Chondrocyte (in vitro differentiated cells): ENCODE data around the gene RXRG. TPM values are rescaled to one million over a fixed set of nuclear protein-coding genes. Genes with fewer than 3 reads are reported as not detected.

ENCODE experiments used
- DNase-seq: peaks from one replicate; pipeline ENCODE4 v3.0.0; 2021; ENCODE audit warnings: mixed read lengths, low spot score
- H3K27ac Mint-ChIP-seq: one replicate; pipeline ENCODE4 v1.8.0; 2021; ENCODE audit warnings: mild to moderate bottlenecking, moderate library complexity, mixed read lengths; ENCODE audit not compliant: unreplicated experiment
- H3K27me3 Mint-ChIP-seq: 2 replicates; pipeline ENCODE4 v1.8.0; 2021; ENCODE audit warnings: low read depth, mixed read lengths
- H3K36me3 Mint-ChIP-seq: 2 replicates; pipeline ENCODE4 v1.8.0; 2021; ENCODE audit warnings: low read depth, mixed read lengths
- H3K4me1 Mint-ChIP-seq: 2 replicates; pipeline ENCODE4 v1.8.0; 2021; ENCODE audit warnings: low read depth, mild to moderate bottlenecking, mixed read lengths
- H3K4me3 Mint-ChIP-seq: one replicate; pipeline ENCODE4 v1.8.0; 2021; ENCODE audit warnings: mild to moderate bottlenecking, moderate library complexity, mixed read lengths; ENCODE audit not compliant: unreplicated experiment
- H3K9me3 Mint-ChIP-seq: 2 replicates; pipeline ENCODE4 v1.8.0; 2021; ENCODE audit warnings: low read depth, mixed read lengths
- total RNA-seq: library from RNA; stranded (reverse); gene quantifications from 3 replicates; pipeline ENCODE4 v1.2.1, GENCODE V29; 2021
- TF ChIP-seq, protein P1 (sequence below): fragments of 200-600 bp; sonication (generic); IDR thresholded peaks from 2 replicates; pipeline ENCODE4 v1.5.0; 2021; ENCODE audit warnings: antibody characterized with exemption, mild to moderate bottlenecking, moderate library complexity

Gene RXRG
- total RNA-seq, 1 donor from 2014 or later: not detected

DNA sequence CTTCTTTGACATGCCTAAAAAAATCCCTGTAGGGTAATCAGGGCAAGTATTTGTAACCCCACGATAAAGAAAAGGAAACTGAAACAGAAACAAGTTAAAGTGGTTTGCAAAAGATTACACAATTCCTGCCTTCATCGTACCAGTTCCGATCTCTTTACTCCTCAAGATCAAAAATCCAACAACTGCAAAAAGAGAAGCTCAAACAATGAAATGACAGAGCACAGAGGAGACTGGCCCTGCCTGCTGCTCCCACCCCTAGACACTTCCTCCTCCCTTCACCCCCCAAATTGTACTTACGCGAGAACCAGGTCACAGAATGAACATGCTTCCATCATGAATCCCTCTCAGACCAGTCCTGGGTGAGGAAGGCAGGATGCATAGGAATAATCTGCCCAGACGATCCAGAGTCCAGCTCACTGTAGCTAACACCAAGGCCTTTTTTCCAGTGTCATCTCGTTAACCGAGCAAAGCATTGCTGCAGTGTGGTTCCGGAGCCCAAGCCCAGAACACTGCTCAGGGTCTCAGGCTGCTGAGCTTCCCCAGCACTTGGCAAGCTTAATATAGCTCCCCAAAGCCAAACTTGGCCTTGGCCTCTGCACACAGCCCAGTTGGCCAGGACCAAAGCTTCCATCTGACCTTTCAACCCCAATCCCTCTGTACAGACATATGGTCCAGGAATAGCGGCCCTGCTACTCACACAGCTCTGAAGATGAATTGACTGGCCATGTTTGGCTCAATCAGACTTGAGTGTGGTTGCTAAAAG is 20.3 kb downstream of the RXRG start:
- peaks cover 13% of the 10 kb centered on the region for H3K27me3 Mint-ChIP-seq
- no peaks in the 10 kb centered on the region for H3K4me1 Mint-ChIP-seq
- no peak overlapping the region for H3K27ac Mint-ChIP-seq
- no peaks in the 10 kb centered on the region for H3K9me3 Mint-ChIP-seq
- no peak overlapping the region for H3K4me3 Mint-ChIP-seq
- no peaks in the 10 kb centered on the region for H3K36me3 Mint-ChIP-seq
- TF ChIP-seq, protein P1, sequence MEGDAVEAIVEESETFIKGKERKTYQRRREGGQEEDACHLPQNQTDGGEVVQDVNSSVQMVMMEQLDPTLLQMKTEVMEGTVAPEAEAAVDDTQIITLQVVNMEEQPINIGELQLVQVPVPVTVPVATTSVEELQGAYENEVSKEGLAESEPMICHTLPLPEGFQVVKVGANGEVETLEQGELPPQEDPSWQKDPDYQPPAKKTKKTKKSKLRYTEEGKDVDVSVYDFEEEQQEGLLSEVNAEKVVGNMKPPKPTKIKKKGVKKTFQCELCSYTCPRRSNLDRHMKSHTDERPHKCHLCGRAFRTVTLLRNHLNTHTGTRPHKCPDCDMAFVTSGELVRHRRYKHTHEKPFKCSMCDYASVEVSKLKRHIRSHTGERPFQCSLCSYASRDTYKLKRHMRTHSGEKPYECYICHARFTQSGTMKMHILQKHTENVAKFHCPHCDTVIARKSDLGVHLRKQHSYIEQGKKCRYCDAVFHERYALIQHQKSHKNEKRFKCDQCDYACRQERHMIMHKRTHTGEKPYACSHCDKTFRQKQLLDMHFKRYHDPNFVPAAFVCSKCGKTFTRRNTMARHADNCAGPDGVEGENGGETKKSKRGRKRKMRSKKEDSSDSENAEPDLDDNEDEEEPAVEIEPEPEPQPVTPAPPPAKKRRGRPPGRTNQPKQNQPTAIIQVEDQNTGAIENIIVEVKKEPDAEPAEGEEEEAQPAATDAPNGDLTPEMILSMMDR: no peak
- no peak for DNase-seq

DNA sequence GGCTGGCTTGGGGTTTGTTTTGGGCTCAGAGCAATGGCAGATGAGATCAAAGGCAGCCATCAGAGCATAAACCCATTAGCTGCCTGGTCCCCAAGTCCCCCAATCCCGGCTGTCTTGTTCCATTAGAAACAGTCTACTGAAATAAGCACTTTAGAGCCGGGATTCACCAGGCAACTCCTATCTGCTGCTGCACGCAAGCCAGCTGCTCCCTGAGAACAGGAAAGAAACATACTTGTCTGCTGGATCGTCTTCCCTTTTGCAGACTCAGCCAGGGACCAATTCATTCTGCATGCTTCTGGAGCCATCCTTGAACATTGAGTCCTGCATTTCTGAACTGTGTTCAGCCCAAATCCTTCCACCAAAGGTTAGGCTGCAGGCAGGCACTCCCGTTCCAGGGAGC is 21.8 kb downstream of the RXRG start:
- Mint-ChIP-seq H3K27me3 (peaks cover 14% of the 10 kb centered on the region), H3K27ac (no peak overlapping the region), H3K4me1 (no peaks in the 10 kb centered on the region), H3K9me3 (no peaks in the 10 kb centered on the region), H3K4me3 (no peak overlapping the region), H3K36me3 (no peaks in the 10 kb centered on the region)
- DNase-seq: no peak
- TF ChIP-seq, protein P1: no peak

DNA sequence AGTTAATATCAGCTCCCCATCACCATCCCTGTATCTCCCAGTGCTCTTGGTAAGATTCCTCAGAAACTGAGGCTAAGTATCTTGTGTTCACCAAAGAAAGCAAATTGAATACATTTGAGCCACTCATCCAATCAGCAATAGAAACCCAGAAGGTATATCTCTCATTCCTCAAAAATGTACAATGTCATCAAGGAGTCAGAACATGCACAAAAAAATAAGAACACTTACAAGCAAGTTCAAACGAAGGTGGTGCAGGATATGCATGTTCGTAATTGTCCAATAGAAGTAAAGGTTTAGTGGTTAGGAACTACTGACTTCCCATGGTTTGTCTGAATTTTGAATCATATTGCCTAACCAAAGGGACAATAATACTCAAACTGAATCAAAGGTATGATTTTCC is 24.3 kb downstream of the RXRG start:
- Mint-ChIP-seq H3K4me3 (no peak overlapping the region), H3K9me3 (no peaks in the 10 kb centered on the region), H3K4me1 (no peaks in the 10 kb centered on the region), H3K27me3 (peaks cover 19% of the 10 kb centered on the region), H3K36me3 (no peaks in the 10 kb centered on the region), H3K27ac (no peak overlapping the region)
- DNase-seq: no peak
- TF ChIP-seq, protein P1: no peak

DNA sequence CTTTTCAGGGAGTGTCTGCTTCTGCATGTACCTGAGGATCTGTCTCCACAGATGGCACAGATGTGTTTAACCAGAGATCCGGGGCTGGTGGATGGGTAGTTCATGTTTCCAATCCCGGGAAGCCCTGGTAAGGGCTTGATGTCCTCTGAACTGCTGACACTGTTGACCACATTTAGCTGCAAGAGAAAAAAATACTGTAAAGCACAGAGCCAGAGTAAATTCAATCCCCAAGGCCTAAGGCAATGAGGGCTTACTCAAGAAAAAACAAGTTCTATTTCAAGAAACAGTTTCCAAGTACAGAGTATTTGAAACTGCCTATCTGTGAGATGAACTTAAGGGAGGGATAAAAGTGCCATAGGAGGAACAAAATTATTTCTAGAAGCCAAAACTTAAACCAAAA is 25.1 kb downstream of the RXRG start:
- no peaks in the 10 kb centered on the region for H3K9me3 Mint-ChIP-seq
- TF ChIP-seq, protein P1: no peak
- no peaks in the 10 kb centered on the region for H3K4me1 Mint-ChIP-seq
- H3K36me3 Mint-ChIP-seq: no peaks in the 10 kb centered on the region
- no peak for DNase-seq
- H3K4me3 Mint-ChIP-seq: no peak overlapping the region
- H3K27me3 Mint-ChIP-seq: peaks cover 28% of the 10 kb centered on the region
- H3K27ac Mint-ChIP-seq: no peak overlapping the region

DNA sequence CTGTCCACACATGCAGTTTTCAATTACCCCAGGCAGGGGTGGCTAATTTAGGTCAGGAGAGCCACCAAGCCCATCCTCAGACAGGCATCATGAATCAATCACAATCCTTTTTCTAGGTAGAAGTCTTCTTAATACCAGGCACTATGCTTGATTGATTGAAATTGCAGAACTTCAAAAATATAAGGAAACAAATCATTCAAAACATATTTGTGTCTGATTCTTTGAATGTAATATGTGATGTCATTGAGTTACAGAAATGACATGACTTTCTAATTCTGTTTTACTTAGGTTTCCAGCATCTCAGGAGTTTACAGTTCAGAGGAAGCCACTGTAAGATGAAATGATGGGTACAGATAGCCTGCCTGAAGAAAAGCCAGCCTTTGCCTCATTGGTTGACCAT is 26.7 kb downstream of the RXRG start:
- Mint-ChIP-seq H3K36me3 (no peaks in the 10 kb centered on the region), H3K27me3 (peaks cover 34% of the 10 kb centered on the region), H3K4me3 (no peak overlapping the region), H3K4me1 (no peaks in the 10 kb centered on the region), H3K27ac (no peak overlapping the region), H3K9me3 (no peaks in the 10 kb centered on the region)
- DNase-seq: no peak
- TF ChIP-seq, protein P1: no peak
